Glomerular endothelial cell (primary cell): ENCODE data around the gene SEMA4C. TPM values are rescaled to one million over a fixed set of nuclear protein-coding genes. Genes with fewer than 3 reads are reported as not detected.

Experiments used
- DNase-seq: peaks from one replicate; pipeline ENCODE4 v3.0.0-alpha.2; 2011; ENCODE audit warnings: low read depth, low spot score; ENCODE audit errors: extremely low read depth
- total RNA-seq: library from RNA; depleted of rRNA; stranded (reverse); fragments of >200 nt; gene quantifications from 2 replicates; pipeline ENCODE4 v1.2.3, GENCODE V29; 2015

SEMA4C gene
- total RNA-seq, 1 donor from 2014 or later: 31.9 TPM

DNA sequence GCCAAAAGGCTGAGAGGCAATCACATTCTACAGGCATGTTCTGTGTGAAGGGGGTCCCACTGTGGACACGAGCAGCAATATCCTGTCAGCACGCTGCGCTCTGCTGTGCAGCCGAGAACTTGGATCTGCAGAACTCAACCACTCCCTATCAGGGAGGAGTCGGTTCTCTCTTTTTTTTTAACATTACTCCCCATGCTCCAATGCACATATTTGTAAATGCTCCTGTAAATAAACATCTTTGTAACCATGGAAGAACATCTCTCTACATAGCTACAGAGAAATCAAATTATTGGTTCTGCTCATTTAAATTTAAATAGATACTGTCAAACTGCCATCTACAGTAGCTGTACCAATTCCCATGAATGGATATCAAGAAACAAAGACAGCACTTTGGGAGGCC is 23.1 kb downstream of the SEMA4C start:
- no peak for DNase-seq

DNA sequence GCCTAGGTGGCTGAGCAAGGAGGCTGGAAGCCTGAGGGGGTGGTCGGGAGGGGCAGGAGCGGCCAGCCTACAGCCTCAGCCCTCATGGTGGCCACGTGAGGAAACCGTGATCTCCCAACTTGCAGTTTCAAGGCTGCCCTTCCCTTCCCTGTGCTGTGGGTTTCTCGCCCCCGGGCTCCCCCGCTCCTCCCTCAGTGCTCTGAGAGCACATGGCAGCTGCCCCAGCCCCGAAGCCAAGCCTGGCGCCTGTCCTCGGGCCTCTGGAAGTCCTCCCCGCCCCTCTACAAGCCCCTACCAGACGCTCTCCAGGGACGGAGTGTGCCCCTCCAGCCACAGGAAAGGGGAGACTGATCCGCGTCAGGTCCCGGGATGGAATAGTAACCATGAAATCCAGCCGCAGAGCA is 25.5 kb downstream of the SEMA4C start:
- no peak for DNase-seq

DNA sequence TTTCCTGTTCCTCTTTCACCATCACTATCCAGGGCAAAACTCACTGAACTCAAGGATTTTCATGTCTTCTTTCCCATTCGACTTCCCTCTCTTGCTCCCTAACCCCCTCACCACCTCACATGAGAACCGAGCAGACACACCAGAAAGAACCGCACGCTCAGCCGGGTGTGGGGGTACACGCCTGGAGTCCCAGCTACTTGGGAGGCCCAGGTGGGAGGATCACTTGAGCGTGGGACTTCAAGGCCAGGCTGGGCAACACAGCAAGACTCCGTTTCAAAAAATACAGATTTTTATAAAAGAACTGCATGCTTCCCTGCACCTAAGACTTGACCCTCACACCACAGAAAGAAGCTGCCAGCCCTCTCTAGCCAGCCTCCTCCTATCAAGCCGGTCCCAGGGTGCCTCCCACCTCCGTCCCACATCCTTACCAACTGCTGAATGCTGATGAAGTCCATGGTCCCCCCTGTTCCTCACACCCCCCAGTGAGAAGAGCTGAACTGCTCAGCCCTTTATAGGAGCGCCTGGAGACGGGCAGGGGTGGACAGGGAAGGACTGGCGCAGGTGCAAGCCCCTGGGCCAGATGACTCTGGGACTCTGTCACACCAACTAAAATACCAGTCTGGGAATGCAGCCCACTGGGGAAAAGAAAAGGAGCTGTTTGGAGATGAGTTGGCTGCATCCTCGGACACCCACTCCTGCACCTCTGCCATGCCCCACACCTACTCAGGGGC is 26.2 kb downstream of the SEMA4C start, which contains the start of gene ANKRD23:
Gene ANKRD23 (minus strand): TSS at position 484 of the 731 bp plus-strand sequence. CDS start 29 bp downstream, at position 455.
- no peak for DNase-seq

DNA sequence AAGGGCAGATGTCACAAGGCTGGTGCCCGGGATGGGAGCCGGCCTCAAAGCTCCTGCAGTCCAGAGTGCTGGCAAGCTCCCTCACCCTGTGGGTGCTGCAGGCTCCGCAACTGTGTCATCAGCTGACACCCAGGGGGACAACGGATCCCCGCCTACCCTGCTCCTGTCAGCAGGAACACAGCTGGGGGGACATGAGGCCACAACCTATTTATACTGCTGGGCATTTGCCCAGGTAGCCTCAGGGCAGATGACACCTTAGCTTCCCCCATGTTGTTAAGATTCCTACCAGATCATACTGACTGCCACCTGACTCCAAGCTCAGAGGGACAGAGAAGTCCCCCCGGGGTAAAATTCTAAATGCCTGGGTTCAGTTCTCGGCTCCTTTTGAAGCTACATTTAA is 27.3 kb downstream of the SEMA4C start:
- DNase-seq: no peak

DNA sequence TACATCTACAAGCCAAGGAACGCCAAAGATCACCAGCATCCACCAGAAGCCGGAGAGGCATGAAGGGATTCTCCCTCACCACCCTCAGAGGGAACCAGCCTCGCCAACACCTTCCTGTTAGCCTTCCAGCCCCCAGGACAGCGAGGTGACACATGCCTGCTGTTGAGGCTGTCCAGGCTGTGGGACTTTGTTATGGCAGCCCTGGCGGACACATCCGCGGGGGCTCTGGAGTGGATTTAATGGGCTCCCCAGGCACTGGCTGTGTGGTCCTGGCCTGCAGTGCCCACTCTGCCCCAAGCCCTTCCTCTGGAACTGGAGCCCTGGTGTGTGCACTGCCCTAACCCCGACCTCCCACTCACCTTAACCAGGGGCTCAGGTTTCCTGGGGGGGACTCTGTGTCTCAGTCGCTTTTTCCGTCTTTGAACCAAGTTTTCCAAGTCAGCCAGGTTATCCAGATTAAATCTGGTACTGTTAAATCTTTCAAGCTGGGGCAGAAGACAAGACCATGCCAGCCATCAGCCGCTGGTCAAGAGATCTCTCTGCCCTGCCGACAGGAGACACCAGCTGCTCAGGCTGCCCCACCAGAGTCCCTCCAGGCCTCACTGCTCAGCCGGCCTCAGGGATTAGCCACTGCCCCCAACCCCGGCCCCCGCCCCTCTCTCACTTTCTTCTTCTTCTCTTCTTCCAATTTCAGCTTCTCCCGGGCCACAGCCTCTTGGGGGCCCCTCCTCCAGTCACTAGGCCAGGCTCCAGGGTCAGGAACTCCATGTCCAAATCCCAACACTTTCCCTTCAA is 28.0 kb downstream of the SEMA4C start:
- DNase-seq: no peak

DNA sequence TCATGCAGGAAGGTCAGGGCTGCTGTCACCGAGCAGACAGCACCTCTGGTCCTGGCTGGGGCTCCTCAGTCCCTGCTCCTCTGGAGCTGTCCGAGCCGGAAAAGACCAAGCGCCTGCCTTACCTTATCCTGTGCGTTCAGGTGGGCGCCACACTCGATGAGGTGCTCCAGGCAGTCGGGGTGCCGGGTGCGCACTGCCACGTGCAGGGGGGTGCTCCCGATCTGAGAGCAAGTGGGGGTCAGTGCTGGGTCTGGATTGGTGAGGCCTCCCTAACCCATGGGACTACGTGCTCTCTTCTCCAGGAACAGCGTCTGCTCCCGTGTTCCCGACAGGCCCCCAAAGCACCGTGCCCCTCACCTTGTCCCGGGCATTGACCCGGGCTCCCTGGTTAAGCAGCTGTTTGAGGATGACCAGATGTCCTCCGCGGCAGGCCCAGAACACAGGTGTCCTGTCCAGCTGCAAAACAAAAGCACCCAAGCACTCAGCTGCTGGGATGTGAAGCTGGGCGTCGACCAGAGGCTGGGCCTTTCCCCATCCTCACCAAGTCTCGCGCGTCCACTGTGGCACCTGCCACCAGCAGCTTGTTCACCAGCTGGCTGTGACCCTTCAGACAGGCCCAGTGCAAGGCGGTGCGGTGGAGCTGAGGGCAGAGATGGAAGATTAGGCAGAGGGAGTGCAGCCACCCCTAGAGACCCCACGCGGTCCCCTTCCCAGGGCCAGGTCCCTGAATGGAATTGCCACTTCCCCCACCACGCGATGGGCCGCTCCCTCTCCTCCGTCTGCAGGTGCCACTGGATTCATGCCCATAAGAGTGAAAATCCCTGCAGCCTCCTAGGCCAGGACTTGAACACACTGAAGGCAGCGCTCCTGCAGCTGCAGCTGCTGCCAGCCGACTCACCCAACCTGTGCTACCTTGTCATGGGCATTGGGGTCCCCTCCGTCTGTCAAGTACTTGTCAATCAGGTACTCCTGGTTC is 29.7 kb downstream of the SEMA4C start:
- no peak for DNase-seq

DNA sequence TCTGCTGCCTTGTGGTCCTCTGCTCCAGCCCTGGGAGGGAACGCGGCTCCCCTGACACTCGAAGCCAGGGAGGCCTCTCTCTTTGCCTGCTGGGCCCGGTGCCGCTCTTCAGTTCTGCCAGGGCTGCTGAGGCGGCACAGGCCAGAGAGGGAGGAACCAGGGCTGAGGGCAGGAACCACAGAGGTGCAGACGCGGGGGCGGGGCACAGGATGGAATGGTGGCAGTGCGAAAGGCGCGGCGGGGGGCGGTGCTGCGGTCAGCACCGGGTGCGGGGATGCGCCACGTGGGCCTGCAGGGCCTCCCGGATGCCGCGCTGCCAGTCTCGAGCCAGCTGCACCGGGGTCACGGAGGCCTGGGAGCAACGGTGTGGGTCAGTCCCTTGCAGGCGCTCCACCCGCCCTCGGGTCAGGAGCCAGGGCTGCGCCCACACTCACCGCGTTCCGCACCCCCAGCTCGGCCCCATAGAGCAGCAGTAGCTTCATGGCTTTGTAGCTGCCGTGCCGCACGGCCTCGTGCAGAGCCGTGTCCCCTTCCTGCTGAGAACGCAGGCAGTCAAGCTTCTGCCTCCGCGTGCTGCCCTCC is 30.5 kb downstream of the SEMA4C start:
- no peak for DNase-seq

DNA sequence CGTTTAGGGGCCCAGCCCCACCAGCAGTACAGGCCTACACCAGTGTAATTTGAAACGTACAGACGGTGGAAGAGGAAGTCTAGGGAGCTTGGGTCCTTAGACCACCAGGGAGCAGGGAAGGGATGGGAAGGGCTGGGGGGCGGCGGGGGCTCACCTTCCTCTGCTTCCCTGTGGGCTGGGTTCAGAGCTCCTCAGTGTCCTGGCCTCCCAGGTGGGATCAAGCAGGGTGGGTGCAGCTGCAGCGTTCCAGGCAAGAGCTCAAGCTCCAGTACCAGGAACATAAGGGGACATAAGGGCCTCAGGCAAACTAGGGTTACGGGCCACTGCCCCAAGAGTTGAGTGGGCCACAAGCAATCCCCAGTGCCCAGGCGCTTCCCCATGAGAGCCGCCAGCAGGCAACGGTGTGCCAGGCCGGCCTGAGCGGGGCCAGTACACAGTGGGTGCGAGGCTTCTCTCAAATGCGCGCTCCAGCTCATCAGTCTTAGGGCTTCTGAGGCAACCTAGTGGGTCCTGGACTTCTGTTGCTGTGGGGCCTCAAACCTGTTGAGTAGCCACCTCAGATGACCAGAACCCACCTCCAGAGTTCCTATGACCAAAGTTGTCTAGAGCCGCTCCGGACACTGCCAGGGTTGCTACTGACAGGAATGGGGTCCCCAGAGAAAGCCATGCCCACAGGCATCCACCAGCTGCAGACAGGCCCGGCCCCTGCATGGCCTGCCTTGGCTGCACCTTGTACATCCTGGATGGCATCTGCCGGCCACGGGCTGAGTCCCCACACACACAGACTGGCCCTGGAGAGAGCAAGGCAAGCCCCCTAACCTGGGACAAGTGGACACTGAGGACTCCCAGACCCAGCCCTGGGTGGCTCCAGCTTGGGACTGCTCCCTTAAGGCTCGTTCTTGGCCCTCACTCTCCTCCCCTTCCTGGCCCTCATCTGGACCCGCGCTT is 31.3 kb downstream of the SEMA4C start:
- DNase-seq: no peak

DNA sequence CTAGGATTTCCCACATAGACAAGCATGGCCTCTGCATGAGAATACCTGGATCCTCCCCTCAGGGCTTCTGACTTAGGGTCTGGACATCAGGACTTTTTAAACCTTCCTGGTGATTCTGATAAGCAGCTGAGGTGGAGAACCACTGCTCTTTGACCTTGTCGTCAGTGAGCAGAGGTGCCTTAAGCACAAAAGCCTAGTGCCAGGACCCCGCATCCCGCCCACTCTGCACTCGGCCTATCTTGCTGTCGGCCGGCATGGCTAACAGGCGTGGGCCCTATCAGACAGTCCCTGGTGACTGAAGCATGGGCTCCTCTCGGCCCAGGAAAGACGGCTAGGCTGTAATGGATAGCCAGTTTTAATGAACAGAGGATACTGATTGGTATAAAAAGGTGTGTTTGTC is 32.3 kb downstream of the SEMA4C start:
- DNase-seq: no peak

DNA sequence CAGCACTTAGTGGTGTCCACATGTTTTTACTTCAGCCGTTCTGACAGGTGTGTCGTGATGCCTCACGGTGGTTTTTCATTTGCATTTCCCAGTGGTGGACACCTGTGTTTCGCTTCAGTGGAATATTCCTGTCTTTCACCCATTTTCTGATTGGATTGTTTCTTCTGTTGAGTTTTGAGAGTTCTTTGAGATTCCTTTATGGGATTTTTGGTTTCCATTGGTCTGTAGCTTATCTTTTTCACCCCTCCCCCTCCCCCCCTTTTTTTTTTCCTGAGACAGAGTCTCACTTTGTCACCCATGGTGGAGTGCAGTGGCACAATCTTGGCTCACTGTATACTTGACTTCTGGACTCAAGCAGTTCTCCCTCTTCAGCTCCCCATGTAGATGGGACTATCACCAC is 34.0 kb downstream of the SEMA4C start:
- no peak for DNase-seq

DNA sequence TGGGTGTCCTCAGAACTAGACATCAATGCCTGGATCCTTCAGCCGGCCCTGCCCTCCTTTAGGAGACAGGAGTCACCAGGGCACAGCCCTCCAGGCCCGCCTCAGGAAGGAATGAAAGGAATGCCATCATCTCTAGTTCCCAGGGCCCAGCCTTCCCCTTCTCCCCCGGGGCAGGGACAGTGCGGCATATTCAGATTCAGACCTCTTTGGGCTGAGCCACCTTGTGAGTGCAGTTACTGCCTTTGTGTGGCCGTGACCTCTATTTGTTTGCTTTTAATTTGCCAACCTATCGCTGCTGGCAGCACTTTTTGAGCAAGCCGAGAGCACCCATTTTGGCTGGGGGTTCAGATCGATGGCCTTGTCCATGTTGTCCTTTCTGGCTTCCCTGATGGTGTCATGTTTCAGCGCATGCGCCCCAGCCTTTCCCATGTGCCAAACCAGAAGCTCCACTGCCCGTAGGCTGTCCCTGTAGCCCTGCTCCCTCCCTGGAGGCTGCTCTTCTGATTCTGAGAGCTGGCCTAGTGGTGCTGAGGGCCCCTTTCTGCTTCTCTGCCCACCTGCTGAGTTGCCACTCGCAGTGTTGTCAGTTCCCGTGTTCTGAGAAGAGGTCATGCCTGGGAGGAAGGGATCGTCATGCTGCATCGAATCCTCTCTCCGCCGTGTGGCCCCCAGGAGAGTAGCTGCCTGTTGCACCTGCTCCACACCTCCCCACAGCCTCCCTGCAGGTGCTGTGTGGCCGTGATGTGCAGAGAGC is 36.9 kb downstream of the SEMA4C start:
- DNase-seq: no peak

DNA sequence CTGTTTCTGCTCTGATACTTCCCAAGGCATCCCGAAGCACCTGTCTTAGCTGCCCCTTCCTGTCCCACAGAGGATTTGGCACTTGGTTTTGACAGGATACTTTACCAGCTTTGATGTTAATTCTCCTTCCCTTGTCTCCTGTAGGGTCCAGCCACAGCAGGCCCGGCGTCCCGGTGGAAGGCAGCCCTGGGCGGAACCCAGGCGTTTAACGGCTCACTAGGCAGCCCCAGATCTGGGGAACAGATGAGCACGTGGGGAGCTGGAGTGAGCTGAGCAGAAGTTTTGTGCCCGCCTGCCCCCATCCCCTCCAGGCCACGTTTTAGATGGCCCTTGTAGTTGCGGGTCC is 37.5 kb downstream of the SEMA4C start:
- no peak for DNase-seq

DNA sequence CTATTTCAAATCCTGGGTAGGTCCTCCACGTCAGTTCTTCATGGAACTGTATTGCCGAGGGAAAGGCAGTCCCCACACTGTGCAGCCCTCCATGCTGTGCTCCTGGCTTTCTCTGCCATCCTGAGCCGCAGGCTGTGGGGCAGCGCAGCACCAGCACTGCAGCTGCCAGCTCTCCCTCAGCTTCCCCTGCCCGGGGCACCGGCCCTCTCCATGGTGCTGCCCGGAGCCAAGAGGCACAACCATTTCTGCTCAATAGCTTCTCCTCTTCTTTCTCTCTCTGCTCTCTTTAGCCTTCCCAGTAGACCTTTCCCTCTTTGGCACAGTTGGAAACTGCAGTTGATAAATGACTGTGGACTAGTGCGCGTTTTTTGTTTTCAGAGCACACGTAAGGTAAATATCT is 38.2 kb downstream of the SEMA4C start:
- no peak for DNase-seq

DNA sequence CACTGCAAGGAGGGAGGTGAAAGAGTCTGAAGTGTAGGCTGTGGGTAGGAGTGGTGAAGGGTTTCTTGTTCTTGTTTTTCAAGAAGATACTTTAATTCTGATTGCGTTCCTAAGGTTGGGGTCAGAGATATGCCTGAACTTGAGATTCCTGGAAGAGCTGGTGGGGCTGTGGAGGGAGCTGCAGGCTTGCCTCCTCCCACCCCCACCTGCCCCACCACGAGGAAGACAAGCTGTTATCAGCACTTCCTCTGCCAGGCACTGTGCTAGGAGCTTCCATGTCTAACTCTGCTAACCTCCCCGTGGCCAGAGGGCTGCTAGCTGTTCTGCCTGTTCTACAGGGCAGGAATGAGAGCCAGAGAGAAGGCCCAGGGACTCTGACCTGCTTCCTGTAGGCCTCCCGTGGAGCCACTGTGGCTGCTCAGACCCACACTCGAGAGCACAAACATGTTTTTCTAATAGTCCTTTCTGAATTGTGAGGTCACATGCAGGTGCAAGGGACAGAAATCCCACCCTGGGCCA is 39.8 kb downstream of the SEMA4C start:
- DNase-seq: no peak

DNA sequence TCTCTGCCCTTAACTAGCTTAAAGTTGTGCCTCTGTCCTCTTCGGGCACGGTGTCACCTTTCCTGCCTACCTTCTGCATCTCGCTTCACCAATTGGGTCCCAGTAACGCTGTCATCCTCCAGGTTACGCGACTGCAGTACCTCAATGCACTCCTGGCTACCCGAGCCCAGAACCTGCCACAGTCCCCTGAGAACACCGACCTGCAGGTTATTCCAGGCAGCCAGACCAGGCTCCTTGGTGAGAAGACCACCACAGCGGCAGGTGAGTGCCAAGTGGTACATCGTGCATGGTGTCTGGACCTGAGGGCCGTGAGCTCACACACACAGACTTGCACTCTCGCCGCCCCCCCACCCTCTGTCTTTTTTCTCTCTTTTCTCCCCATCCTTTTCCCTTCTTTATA is 41.0 kb downstream of the SEMA4C start:
- DNase-seq: no peak

DNA sequence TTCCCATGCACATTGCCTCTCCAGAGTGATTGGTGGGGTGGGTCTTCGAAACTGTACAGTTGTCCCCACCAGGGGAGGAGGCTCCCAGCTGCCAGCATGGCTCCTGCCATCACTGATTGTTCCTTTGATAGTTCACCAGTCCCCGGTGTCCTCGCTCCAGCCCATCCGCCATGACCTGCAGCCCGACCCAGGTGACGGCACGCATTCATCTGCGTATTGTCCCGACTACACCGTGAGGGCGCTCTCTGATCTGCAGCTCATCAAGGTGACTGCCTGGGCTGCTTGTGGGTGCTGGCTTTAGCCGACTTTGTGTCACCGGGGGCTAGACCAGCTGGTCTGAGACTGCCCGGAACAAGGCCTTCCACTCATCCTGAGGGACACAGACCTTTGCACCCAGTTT is 41.4 kb downstream of the SEMA4C start:
- no peak for DNase-seq

DNA sequence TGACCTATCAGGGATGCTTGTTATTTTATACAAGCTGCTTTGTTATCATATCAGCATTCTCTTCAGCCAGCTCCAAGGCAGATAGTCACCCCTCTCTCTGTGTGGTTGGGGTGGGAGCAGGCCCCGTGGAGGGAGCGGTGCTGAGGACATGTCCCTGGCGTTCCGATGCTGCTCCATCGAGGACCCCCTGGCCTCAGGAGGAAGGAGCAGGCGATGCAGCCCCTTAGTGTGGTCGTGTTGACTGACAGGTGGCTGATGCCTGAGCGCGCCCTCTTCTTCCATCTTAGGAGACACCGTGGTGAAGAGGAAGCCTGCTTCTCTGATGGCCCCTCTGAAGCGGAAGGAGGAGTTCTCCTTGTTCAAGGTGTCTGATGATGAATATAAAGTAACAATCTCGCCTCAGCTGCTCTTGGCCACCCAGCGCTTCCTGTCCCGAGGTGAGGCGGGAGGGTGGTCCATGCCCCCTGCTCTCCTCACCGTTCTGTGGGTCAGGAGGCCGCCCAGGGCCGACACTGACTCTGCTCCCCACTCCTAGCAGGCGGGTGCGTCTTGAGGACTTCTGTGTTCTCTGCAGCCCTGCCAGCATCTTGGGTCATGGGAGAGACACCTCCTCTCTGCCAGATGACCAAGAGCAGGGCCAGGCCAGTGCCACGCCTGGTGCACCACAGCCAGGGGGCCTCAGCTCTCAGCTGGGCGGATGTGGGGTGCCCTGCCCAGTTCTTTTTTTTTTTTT is 43.2 kb downstream of the SEMA4C start:
- DNase-seq: no peak

DNA sequence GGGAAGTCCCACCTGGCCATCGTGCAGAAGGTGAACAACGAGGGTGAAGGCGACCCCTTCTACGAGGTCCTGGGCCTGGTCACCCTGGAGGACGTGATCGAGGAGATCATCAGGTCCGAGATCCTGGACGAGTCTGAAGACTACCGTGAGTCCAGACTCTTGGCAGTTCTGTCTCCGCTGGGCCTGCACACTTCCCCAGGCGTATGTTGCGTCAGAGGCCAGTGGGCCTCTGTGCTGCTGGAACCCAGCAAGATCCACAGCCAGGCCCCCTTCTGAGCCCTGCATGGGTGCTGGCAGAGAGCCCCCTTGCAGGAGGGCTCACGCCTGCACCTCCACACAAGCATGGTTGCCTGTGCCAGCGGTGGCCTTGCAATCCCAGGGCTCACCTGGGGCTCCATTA is 44.8 kb downstream of the SEMA4C start:
- DNase-seq: no peak
